Activated CD8-positive, alpha-beta T cell treated with anti-CD3 and anti-CD28 coated beads, Interleukin-2, amount 10 ng/mL, durations not matched to agents 7 days and 5 days (primary cell): ENCODE measurements around the gene DMD. TPM values are rescaled to one million over a fixed set of nuclear protein-coding genes. Genes with fewer than 3 reads are reported as not detected.

Experiments
- ATAC-seq: fragments of 150-1000 bp; cut with Tn5 transposase; one replicate; pipeline ENCODE4 v1.10.0; 2021; ENCODE audit warnings: moderate library complexity
- CTCF ChIA-PET: fragments of 350-600 bp; sonication (Branson Sonifier 250); formaldehyde crosslinking; loops from one replicate; lab custom pipeline; 2021; ENCODE audit warnings: antibody characterized with exemption; lab: Charles Lee
- POLR2A ChIA-PET: fragments of 350-600 bp; sonication (Branson Sonifier 250); formaldehyde crosslinking; loops from one replicate; lab custom pipeline; 2021; ENCODE audit warnings: antibody characterized with exemption; lab: Charles Lee
- DNase-seq: peaks from one replicate; pipeline ENCODE4 v3.0.0-alpha.2; 2020
- H3K27ac Mint-ChIP-seq: one replicate; pipeline ENCODE4 v1.8.0; 2021; ENCODE audit warnings: mild to moderate bottlenecking, mixed read lengths
- H3K27me3 Mint-ChIP-seq: one replicate; pipeline ENCODE4 v1.8.0; 2021; ENCODE audit warnings: low read depth, mixed read lengths
- H3K36me3 Mint-ChIP-seq: one replicate; pipeline ENCODE4 v1.8.0; 2021; ENCODE audit warnings: low read depth, mixed read lengths
- H3K4me1 Mint-ChIP-seq: one replicate; pipeline ENCODE4 v1.8.0; 2021; ENCODE audit warnings: low read depth, mixed read lengths
- H3K4me3 Mint-ChIP-seq: one replicate; pipeline ENCODE4 v1.8.0; 2021; ENCODE audit warnings: mild to moderate bottlenecking, mixed read lengths
- H3K9me3 Mint-ChIP-seq: one replicate; pipeline ENCODE4 v1.8.0; 2022; ENCODE audit warnings: mixed read lengths; ENCODE audit not compliant: insufficient read depth
- total RNA-seq, 2 experiments: library from RNA; stranded (reverse); gene quantifications; one replicate each; pipeline ENCODE4 v1.2.3, GENCODE V29; 2021

Gene DMD
- total RNA-seq, 2 experiments from 2014 or later, result not detected

- POLR2A ChIA-PET, result no interaction called here
- DNase-seq (no peak), ATAC-seq (no peak)
- CTCF ChIA-PET, result no interaction called here
- Mint-ChIP-seq H3K27me3 (no peaks in the 10 kb centered on the region), H3K27ac (no peak overlapping the region), H3K36me3 (no peaks in the 10 kb centered on the region), H3K9me3 (no peaks in the 10 kb centered on the region), H3K4me1 (no peaks in the 10 kb centered on the region), H3K4me3 (no peak overlapping the region)
Measured at GRCh38 chrX:31291131-31291530, 1920.2 kb downstream of the DMD start.

- Mint-ChIP-seq H3K36me3 (no peaks in the 10 kb centered on the region), H3K9me3 (no peaks in the 10 kb centered on the region), H3K4me1 (no peaks in the 10 kb centered on the region), H3K4me3 (no peak overlapping the region), H3K27ac (no peak overlapping the region), H3K27me3 (no peaks in the 10 kb centered on the region)
- ATAC-seq, result no peak
- ChIA-PET CTCF (no interaction called here), POLR2A (no interaction called here)
- DNase-seq, result no peak
Measured at GRCh38 chrX:31287861-31288260, 1923.5 kb downstream of the DMD start.

- Mint-ChIP-seq H3K27me3 (peaks cover 2% of the 10 kb centered on the region), H3K4me1 (no peaks in the 10 kb centered on the region), H3K9me3 (no peaks in the 10 kb centered on the region), H3K4me3 (no peak overlapping the region), H3K27ac (no peak overlapping the region), H3K36me3 (no peaks in the 10 kb centered on the region)
- ChIA-PET CTCF (no interaction called here), POLR2A (no interaction called here)
- DNase-seq (no peak), ATAC-seq (no peak)
Measured at GRCh38 chrX:31280580-31280979, 1930.8 kb downstream of the DMD start.

DNA sequence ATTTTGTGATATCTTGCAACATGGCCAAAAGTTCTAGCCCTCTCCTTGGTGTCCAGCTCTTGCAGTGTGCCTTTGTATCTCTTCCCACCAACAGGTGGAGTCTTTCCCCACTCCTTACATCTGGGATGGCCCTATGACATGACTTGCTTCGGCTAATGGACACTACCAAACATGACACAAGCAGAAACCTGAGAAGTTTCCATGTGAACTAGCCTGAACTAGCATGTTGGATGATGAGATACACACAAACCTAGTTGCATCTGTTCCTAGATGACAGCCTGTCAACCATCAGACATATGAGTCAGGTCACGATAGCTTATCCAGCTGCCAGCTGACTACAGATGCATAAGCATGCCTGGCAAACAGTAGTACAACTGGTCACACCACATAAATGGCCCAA is 1932.0 kb downstream of the DMD start:
- ATAC-seq (no peak), DNase-seq (no peak)
- ChIA-PET POLR2A (no interaction called here), CTCF (no interaction called here)
- H3K9me3 Mint-ChIP-seq, result no peaks in the 10 kb centered on the region
- no peak overlapping the region for H3K4me3 Mint-ChIP-seq
- no peak overlapping the region for H3K27ac Mint-ChIP-seq
- H3K36me3 Mint-ChIP-seq, result no peaks in the 10 kb centered on the region
- peaks cover 2% of the 10 kb centered on the region for H3K27me3 Mint-ChIP-seq
- no peaks in the 10 kb centered on the region for H3K4me1 Mint-ChIP-seq

- Mint-ChIP-seq H3K27me3 (peaks cover 3% of the 10 kb centered on the region), H3K27ac (no peak overlapping the region), H3K4me3 (no peak overlapping the region), H3K36me3 (no peaks in the 10 kb centered on the region), H3K9me3 (no peaks in the 10 kb centered on the region), H3K4me1 (no peaks in the 10 kb centered on the region)
- ChIA-PET CTCF (no interaction called here), POLR2A (no interaction called here)
- ATAC-seq (no peak), DNase-seq (no peak)
Measured at GRCh38 chrX:31272472-31272775, 1938.9 kb downstream of the DMD start.

GRCh38 chrX:31271615-31272471 is 1939.5 kb downstream of the DMD start:
- Mint-ChIP-seq H3K36me3 (no peaks in the 10 kb centered on the region), H3K27ac (no peak overlapping the region), H3K27me3 (peaks cover 4% of the 10 kb centered on the region), H3K9me3 (no peaks in the 10 kb centered on the region), H3K4me3 (no peak overlapping the region), H3K4me1 (no peaks in the 10 kb centered on the region)
- CTCF ChIA-PET, result interaction anchor here (1.2 kb wide), 1 partner anchor 233 kb away, joined by 3 read pairs; no protein-coding TSS in a partner anchor
- DNase-seq (no peak), ATAC-seq (no peak)
- POLR2A ChIA-PET, result no interaction called here

DNA sequence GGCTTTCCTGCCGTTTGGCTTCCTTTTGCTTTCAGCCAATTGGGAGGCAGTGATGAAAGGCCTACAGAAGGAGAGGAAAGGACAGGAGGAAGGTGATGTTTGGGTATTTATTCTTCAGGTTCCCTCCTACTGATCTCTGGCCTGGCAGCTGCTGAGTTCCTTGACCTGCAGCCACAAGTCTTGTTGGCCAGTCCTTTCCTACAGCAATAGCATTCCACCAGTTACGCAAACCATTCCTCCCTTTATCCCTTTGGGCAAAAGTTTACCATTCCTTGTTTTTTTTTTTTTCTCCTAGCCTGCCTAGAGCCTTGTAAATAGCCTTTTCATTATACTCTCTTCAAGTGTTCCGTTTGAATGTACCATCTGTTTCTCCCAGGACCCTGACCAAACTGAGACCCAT is 1941.4 kb downstream of the DMD start:
- no peaks in the 10 kb centered on the region for H3K9me3 Mint-ChIP-seq
- POLR2A ChIA-PET, result no interaction called here
- ATAC-seq, result no peak

GRCh38 chrX:31268359-31268758 is 1943.0 kb downstream of the DMD start:
- ATAC-seq, result no peak
- no peaks in the 10 kb centered on the region for H3K36me3 Mint-ChIP-seq
- H3K9me3 Mint-ChIP-seq, result no peaks in the 10 kb centered on the region
- no peak for DNase-seq
- H3K4me1 Mint-ChIP-seq, result peaks cover 3% of the 10 kb centered on the region
- no peak overlapping the region for H3K27ac Mint-ChIP-seq
- peaks cover 24% of the 10 kb centered on the region for H3K27me3 Mint-ChIP-seq
- no peak overlapping the region for H3K4me3 Mint-ChIP-seq
- ChIA-PET CTCF (no interaction called here), POLR2A (no interaction called here)

More for the DNA sequence above, 1941.4 kb downstream of the DMD start:
- no peak overlapping the region for H3K4me3 Mint-ChIP-seq
- peaks cover 17% of the 10 kb centered on the region for H3K27me3 Mint-ChIP-seq
- CTCF ChIA-PET, result no interaction called here
- peaks cover 3% of the 10 kb centered on the region for H3K4me1 Mint-ChIP-seq
- no peak overlapping the region for H3K27ac Mint-ChIP-seq
- no peaks in the 10 kb centered on the region for H3K36me3 Mint-ChIP-seq
- no peak for DNase-seq

- Mint-ChIP-seq H3K4me1 (peaks cover 3% of the 10 kb centered on the region), H3K9me3 (no peaks in the 10 kb centered on the region), H3K27ac (no peak overlapping the region), H3K36me3 (no peaks in the 10 kb centered on the region), H3K27me3 (peaks cover 24% of the 10 kb centered on the region), H3K4me3 (peak overlapping the region; percentile 34)
- POLR2A ChIA-PET, result no interaction called here
- CTCF ChIA-PET, result no interaction called here
- peak; percentile 20 for DNase-seq
- ATAC-seq, result peak; percentile 36
Measured at GRCh38 chrX:31266203-31267076, 1944.9 kb downstream of the DMD start.

DNA sequence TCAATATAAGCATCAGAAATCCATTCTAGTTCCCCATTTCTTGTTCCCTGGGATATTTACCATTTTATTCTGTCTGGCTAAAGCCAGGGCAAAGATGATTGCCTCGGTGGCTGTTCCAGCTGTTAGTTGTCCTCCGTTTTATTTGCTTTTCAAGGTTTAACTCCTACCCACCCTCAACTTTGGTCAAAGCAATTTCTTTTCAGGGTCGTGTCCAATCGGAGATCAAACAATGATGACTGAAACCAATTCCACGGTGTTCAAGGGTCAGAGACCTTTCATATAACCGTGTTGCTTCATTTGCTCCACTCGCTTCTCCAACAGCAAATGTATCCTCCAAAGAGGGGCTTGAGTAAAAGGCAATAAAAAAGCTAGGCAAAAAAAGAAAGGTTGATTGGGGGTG is 1946.0 kb downstream of the DMD start:
- ChIA-PET POLR2A (no interaction called here), CTCF (no interaction called here)
- H3K9me3 Mint-ChIP-seq, result no peaks in the 10 kb centered on the region
- no peak overlapping the region for H3K27ac Mint-ChIP-seq
- no peak for DNase-seq
- no peaks in the 10 kb centered on the region for H3K36me3 Mint-ChIP-seq
- peaks cover 24% of the 10 kb centered on the region for H3K27me3 Mint-ChIP-seq
- H3K4me3 Mint-ChIP-seq, result no peak overlapping the region
- peaks cover 3% of the 10 kb centered on the region for H3K4me1 Mint-ChIP-seq
- ATAC-seq, result no peak

DNA sequence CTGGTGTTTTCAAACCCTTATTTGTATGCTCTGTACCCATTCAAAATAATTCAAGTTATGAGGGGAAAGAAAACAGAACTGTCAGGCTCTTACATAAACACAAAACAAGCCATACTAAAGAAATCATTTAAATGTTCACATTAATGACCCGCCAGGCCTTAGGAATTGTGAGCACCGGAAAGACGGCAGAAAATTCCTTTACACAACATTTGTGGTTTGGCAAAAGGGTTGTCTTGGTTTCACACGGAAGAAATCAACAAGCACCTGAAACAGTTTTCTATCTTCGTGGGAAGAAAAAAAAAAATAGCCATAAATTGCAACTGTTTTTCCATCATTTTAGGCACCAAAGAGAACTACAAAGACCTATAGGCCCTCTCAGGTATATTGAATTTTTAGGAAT is 1951.0 kb downstream of the DMD start:
- Mint-ChIP-seq H3K4me3 (no peak overlapping the region), H3K27ac (no peak overlapping the region), H3K9me3 (no peaks in the 10 kb centered on the region), H3K27me3 (peaks cover 12% of the 10 kb centered on the region), H3K4me1 (no peaks in the 10 kb centered on the region), H3K36me3 (no peaks in the 10 kb centered on the region)
- ATAC-seq, result no peak
- ChIA-PET CTCF (no interaction called here), POLR2A (no interaction called here)
- no peak for DNase-seq

DNA sequence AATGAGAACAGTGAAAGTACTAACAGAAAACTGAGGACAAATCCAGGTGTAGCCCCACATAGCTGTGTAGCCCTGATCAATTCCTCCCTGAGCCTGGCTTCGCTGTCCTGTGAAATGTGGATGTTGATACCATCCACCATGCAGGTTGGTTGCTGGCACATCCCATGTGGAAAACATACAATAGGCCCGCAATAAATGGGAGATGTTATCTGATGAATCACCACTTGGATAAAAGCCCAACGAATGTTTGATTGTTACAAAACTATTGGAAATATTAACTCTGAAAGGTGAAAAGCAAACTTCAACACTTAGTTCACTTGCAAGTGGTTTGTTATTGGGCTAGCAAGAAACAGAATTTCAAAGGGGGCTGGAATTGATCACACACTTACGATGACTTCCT is 1953.2 kb downstream of the DMD start:
- ATAC-seq (no peak), DNase-seq (no peak)
- Mint-ChIP-seq H3K27me3 (no peaks in the 10 kb centered on the region), H3K4me1 (no peaks in the 10 kb centered on the region), H3K36me3 (no peaks in the 10 kb centered on the region), H3K4me3 (no peak overlapping the region), H3K27ac (no peak overlapping the region), H3K9me3 (no peaks in the 10 kb centered on the region)
- POLR2A ChIA-PET, result no interaction called here
- CTCF ChIA-PET, result no interaction called here
